Common myeloid progenitor, CD34-positive (primary cell): ENCODE results near the gene TMCO1.
"Not testable (repeated sequence)": the region's sequence is repeated elsewhere in the genome, so short reads cannot be mapped to it uniquely, and the experiment has no call there.

Experiments
- CTCF ChIA-PET: fragments of 350-600 bp; sonication (Branson Sonifier 250); formaldehyde crosslinking; loops from one replicate; lab custom pipeline; 2021; ENCODE audit warnings: antibody characterized with exemption; lab: Charles Lee
- POLR2A ChIA-PET: fragments of 350-600 bp; sonication (Branson Sonifier 250); formaldehyde crosslinking; loops from one replicate; lab custom pipeline; 2021; ENCODE audit warnings: antibody characterized with exemption; lab: Charles Lee
- DNase-seq, 3 donors: peaks; one replicate each; pipeline versions ENCODE4 v3.0.0 to v3.0.0-alpha.2; 2013
- H3K27ac ChIP-seq, 2 experiments: 1 replicate in 1 of 2; 2 replicates in 1 of 2; pipeline ENCODE4 v1.7.0; 2013; ENCODE audit warnings: inconsistent platforms in 2 of 2, low read length in 2 of 2, mild to moderate bottlenecking in 2 of 2, low read depth in 1 of 2, moderate library complexity in 1 of 2; ENCODE audit not compliant: severe bottlenecking in 2 of 2, insufficient read depth in 1 of 2, poor library complexity in 1 of 2
- H3K27me3 ChIP-seq, 5 experiments: replicated peaks in 2 of 5; 1 replicate in 3 of 5; 2 replicates in 2 of 5; pipeline versions ENCODE4 v1.6.1 to v1.7.0; 2013; ENCODE audit warnings: low read length in 4 of 5, mild to moderate bottlenecking in 2 of 5, moderate library complexity in 2 of 5, inconsistent platforms in 1 of 5; ENCODE audit not compliant: insufficient read depth in 5 of 5, control insufficient read depth in 4 of 5
- H3K36me3 ChIP-seq, 4 experiments: 1 replicate in 2 of 4; 2 replicates in 2 of 4; pipeline versions ENCODE4 v1.6.1 to v1.7.0; 2013; ENCODE audit warnings: low read length in 3 of 4, control low read depth in 1 of 4, mild to moderate bottlenecking in 1 of 4; ENCODE audit not compliant: control insufficient read depth in 4 of 4, insufficient read depth in 4 of 4
- H3K4me1 ChIP-seq, 4 experiments: 1 replicate in 3 of 4; 2 replicates in 1 of 4; pipeline versions ENCODE4 v1.6.1 to v1.7.1; 2013; ENCODE audit warnings: low read length in 3 of 4, mild to moderate bottlenecking in 3 of 4, control low read depth in 1 of 4, inconsistent platforms in 1 of 4, moderate library complexity in 1 of 4; ENCODE audit not compliant: control insufficient read depth in 4 of 4, insufficient read depth in 4 of 4; ENCODE audit errors: control extremely low read depth in 1 of 4
- H3K4me3 ChIP-seq, 7 experiments: 1 replicate in 4 of 7; 2 replicates in 3 of 7; pipeline versions ENCODE4 v1.5.1 to v1.7.0; 2013; ENCODE audit warnings: mild to moderate bottlenecking in 7 of 7, low read length in 6 of 7, moderate library complexity in 6 of 7, inconsistent platforms in 2 of 7, low read depth in 2 of 7, control low read depth in 1 of 7; ENCODE audit not compliant: insufficient read depth in 4 of 7, control insufficient read depth in 1 of 7; ENCODE audit errors: extremely low read depth in 1 of 7
- H3K9me3 ChIP-seq, 5 experiments: 1 replicate in 4 of 5; 2 replicates in 1 of 5; pipeline versions ENCODE4 v1.6.1 to v1.7.1; 2013; ENCODE audit warnings: low read length in 4 of 5, mild to moderate bottlenecking in 2 of 5, inconsistent platforms in 1 of 5, low read depth in 1 of 5, moderate library complexity in 1 of 5; ENCODE audit not compliant: control insufficient read depth in 4 of 5, insufficient read depth in 2 of 5; ENCODE audit errors: control extremely low read depth in 1 of 5
- WGBS: methylation state at CpG from one replicate; pipeline ENCODE4 v1.1.5; 2013; ENCODE audit not compliant: insufficient coverage; 5-methylcytosine and 5-hydroxymethylcytosine counted together

TMCO1 gene

DNA sequence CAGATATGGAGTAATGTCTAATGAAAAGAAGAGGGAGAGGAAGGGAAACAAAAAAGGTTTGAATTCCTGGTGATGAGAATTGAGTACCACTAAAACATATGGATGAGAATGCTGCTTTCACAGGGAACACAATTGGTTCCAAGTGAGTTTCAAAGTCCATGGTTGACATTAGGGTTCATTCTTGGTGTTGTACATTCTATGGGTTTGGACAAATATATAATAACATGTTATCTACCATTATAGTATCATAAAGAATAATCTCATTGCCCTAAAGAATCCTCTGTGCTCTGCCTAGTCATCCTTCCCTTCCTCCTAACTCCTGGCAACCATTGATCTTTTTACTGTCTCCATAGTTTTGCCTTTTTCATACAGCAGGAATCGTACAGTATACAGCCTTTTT, 20.1 kb downstream of the TMCO1 start:
- ChIA-PET POLR2A (no interaction called here), CTCF (no interaction called here)
- 100% methylated on average over 1 of the region's 1 CpG for WGBS
- Histone ChIP-seq H3K9me3 (no peaks in the 10 kb centered on the region), H3K4me1 (no peaks in the 10 kb centered on the region), H3K27ac (no peak overlapping the region), H3K27me3 (no peaks in the 10 kb centered on the region), H3K36me3 (peaks cover 8 to 30% (median 19%) of the 10 kb centered on the region in 4 experiments), H3K4me3 (no peak overlapping the region)
- no peak for DNase-seq

DNA sequence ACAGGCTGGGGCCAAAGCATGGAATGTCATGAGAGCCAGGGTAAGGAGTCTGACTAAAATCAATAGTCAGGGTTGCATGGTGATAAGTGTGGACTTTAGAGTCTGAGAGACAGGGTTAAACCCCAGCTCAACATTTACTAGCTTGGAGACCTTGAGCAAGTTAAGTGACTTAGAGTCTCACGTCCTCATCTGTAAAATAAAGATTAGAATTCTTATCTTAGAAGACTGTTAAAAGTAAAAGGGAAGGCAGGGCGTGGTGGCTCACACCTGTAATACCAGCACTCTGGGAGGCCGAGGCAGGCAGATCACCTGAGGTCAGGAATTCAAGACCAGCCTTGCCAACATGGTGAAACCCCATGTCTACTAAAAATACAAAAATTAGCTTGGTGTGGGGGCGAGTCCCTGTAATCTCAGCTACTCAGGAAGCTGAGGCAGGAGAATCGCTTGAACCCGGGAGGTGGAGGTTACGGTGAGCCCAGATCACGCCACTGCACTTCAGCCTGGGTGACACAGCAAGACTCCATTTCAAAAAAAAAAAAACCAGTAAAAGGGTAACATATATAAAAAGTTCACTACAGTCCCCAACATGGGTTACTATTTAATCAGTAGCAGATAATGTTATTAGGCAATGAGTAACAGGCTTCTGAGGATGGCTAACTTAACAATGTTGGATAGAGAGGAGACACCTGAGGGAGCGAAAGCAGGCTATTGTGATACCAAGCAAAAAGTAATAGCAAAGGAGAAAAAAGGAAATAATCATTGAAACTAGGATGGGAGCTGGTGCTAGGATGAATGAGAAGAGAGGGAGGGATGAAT, 20.8 kb downstream of the TMCO1 start:
- H3K4me3 ChIP-seq, result no peak overlapping the region
- no peaks in the 10 kb centered on the region for H3K4me1 ChIP-seq
- H3K36me3 ChIP-seq, result peaks cover 9 to 29% (median 18%) of the 10 kb centered on the region in 4 experiments
- DNase-seq, result no peak
- H3K9me3 ChIP-seq, result no peaks in the 10 kb centered on the region
- 100% methylated on average over 3 of the region's 9 CpGs for WGBS
- H3K27ac ChIP-seq, result no peak overlapping the region
- no peaks in the 10 kb centered on the region for H3K27me3 ChIP-seq
- ChIA-PET POLR2A (no interaction called here), CTCF (no interaction called here)

DNA sequence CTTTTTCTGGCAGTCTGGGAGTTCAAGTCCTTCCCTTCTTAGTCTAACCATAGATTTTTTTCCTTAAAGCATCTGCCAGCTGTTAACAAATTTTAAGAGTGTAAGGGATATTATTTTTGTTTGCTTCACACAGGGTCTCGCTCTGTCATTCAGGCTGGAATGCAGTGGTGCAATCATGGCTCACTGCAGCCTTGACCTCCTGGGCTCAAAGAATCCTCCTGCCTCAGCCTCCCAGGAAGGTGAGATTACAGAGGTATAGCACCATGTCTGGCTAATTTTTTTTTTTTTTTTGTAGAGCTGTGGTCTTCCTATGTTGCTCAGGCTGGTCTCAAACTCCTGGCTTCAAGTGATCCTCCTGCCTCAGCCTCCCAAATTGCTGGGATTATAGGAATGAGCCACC, 23.8 kb downstream of the TMCO1 start:
- H3K27me3 ChIP-seq, H3K9me3 ChIP-seq, H3K4me3 ChIP-seq, DNase-seq, H3K27ac ChIP-seq, H3K4me1 ChIP-seq, CTCF ChIA-PET, POLR2A ChIA-PET: not testable (repeated sequence)
- H3K36me3 ChIP-seq, result peaks cover 15 to 45% (median 31%) of the 10 kb centered on the region in 4 experiments
- 100% methylated on average over 1 of the region's 1 CpG for WGBS

DNA sequence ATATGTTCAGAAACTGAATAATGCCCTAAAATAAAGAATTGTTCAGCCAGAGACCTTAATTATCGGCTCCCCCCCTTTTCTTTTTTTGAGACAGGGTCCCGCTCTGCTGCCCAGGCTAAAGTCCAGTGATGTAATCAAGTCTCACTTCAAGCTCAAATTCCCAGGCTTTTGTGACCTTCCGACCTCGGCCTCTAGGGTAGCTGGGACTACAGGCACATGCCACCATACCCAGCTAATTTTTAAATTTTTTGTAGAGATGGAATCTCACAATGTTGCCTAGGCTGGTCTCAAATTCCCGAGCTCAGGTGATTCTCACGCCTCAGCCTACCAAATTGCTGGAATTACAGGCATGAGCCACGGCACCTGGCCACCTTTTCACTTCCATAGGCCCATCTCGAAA, 26.5 kb downstream of the TMCO1 start:
- no peak overlapping the region for H3K4me3 ChIP-seq
- DNase-seq, result no peak
- H3K9me3 ChIP-seq, result no peaks in the 10 kb centered on the region
- H3K27ac ChIP-seq, result no peak overlapping the region
- POLR2A ChIA-PET, result no interaction called here
- H3K36me3 ChIP-seq, result peaks cover 19 to 55% (median 31%) of the 10 kb centered on the region in 4 experiments
- 94% methylated on average over 6 of the region's 8 CpGs for whole genome bisulfite sequencing
- CTCF ChIA-PET, result no interaction called here
- H3K4me1 ChIP-seq, result no peaks in the 10 kb centered on the region
- no peaks in the 10 kb centered on the region for H3K27me3 ChIP-seq

DNA sequence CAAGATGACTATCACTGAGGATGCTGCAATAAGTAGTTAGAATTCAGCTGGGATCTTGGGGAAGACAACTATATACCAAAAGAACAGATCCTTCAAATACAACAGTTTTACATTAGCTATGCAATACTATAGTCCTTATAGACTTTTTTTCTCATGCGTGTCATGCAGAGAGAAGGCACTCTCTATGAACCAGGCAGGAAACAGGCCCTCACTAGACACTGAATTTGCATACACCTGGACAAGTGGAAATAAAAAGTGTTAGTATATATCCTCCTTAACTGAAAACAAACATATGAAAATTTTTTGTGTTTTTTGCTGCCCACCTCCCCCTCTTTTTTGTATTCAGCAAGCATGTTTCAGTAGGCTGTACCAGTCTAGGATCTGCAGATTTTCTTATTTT, 29.9 kb downstream of the TMCO1 start:
- Histone ChIP-seq H3K27me3 (no peaks in the 10 kb centered on the region), H3K27ac (no peak overlapping the region), H3K36me3 (peaks cover 17 to 57% (median 30%) of the 10 kb centered on the region in 4 experiments), H3K4me1 (no peaks in the 10 kb centered on the region), H3K4me3 (no peak overlapping the region), H3K9me3 (peaks cover 0 to 3% (median 0%) of the 10 kb centered on the region in 5 experiments)
- no peak for DNase-seq
- POLR2A ChIA-PET, result no interaction called here
- 100% methylated on average over 1 of the region's 1 CpG for WGBS
- CTCF ChIA-PET, result interaction anchor here (0.5 to 1.1 kb wide), 2 partner anchors 23 to 181 kb away, joined by 3 to 4 read pairs; no protein-coding TSS in a partner anchor

DNA sequence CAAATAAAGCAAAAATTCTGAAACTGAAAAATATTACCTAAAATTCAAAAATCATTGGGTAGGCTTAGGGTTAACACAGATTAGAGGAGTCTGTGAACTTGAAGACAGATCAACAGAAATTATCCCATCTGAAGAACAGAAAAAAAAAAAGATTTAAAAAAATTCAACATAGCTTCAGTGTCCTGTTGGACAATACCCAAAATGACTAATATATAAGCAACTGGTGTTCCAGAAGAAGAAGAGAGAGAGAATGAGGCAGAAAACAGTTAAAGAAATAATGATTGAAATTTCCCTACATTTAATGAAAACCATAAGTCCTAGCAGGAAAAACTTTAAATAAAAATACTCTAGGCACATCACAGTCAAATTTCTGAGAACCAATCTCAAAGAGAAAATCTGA, 31.5 kb downstream of the TMCO1 start:
- Histone ChIP-seq H3K4me3 (no peak overlapping the region), H3K27me3 (no peaks in the 10 kb centered on the region)
- CTCF ChIA-PET, result interaction anchor here (1.2 to 1.9 kb wide), 2 partner anchors 51 to 178 kb away, joined by 4 to 9 read pairs; no protein-coding TSS in a partner anchor

DNA sequence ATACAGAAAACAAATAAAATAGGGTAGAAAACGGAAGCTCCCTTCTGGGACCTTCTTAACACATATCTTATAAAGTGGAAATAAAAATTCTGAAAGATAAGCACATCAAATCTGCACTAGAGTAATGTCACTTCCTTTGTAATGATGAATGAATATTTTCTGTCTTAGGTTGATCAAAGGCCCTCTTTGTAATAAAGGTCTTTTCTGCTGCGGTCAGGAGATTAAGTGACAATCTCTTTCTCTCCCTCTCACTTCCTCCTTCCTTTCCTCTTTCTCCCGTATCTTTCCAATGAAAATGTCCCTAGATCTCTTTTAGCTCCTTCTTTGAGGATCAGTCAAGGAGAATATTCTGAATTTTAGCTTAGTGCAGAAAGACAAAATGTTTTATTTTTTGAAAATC, 33.8 kb downstream of the TMCO1 start:
- POLR2A ChIA-PET, result no interaction called here

More for the DNA sequence above, 31.5 kb downstream of the TMCO1 start:
- POLR2A ChIA-PET, result no interaction called here
- DNase-seq, result no peak
- no peak overlapping the region for H3K27ac ChIP-seq
- H3K4me1 ChIP-seq, result no peaks in the 10 kb centered on the region
- peaks cover 13 to 46% (median 19%) of the 10 kb centered on the region in 4 experiments for H3K36me3 ChIP-seq
- peaks cover 0 to 3% (median 0%) of the 10 kb centered on the region in 5 experiments for H3K9me3 ChIP-seq

More for the DNA sequence above, 33.8 kb downstream of the TMCO1 start:
- Histone ChIP-seq H3K4me3 (no peak overlapping the region), H3K4me1 (no peaks in the 10 kb centered on the region), H3K36me3 (peaks cover 9 to 30% (median 12%) of the 10 kb centered on the region in 4 experiments), H3K27me3 (no peaks in the 10 kb centered on the region), H3K27ac (no peak overlapping the region), H3K9me3 (peaks cover 0 to 3% (median 0%) of the 10 kb centered on the region in 5 experiments)
- no CpG with 5 or more reads among the region's 3 CpGs for WGBS
- DNase-seq, result no peak
- CTCF ChIA-PET, result interaction anchor here (0.6 to 1.0 kb wide), 2 partner anchors 50 to 92 kb away, joined by 3 to 9 read pairs; no protein-coding TSS in a partner anchor
